ENCODE data around the gene FAM170B.
A peak's percentile ranks its signal among the peaks of the same experiment; 100 is the strongest.

The FAM170B gene

GRCh38 chr10:49128854-49129253, 5.0 kb downstream of the FAM170B start:
- H3K4me3 ChIP-seq (ENCODE audit: low read depth, low read length) = no peak overlapping the region

- H3K4me3 ChIP-seq (ENCODE audit: low read depth, low read length) = no peak overlapping the region
Measured at GRCh38 chr10:49123981-49124950, 9.6 kb downstream of the FAM170B start.

GRCh38 chr10:49120911-49121310, 12.9 kb downstream of the FAM170B start:
- no peak overlapping the region for H3K4me3 ChIP-seq (ENCODE audit: low read depth, low read length)

- H3K4me3 ChIP-seq (ENCODE audit: low read depth, low read length) = no peak overlapping the region
Measured at GRCh38 chr10:49119746-49120145, 14.1 kb downstream of the FAM170B start.

- H3K4me3 ChIP-seq (ENCODE audit: low read depth, low read length) = no peak overlapping the region
Measured at GRCh38 chr10:49118430-49119074, 15.3 kb downstream of the FAM170B start.

GRCh38 chr10:49117376-49118070, 16.3 kb downstream of the FAM170B start:
- no peak overlapping the region for H3K4me3 ChIP-seq (ENCODE audit: low read depth, low read length)

- H3K4me3 ChIP-seq (ENCODE audit: low read depth, low read length) = no peak overlapping the region
Measured at GRCh38 chr10:49116509-49117375, 17.1 kb downstream of the FAM170B start.

GRCh38 chr10:49115796-49116508, 17.9 kb downstream of the FAM170B start:
- H3K4me3 ChIP-seq (ENCODE audit: low read depth, low read length) = peak overlapping the region; percentile 39

GRCh38 chr10:49115015-49115795, 18.6 kb downstream of the FAM170B start, which contains the start of gene VSTM4:
Gene VSTM4 (minus strand): TSS chr10:49115522. CDS start chr10:49115485, 37 bp downstream.
- peak within 1 kb of the TSS; percentile 39 for H3K4me3 ChIP-seq (ENCODE audit: low read depth, low read length)

GRCh38 chr10:49114718-49115014, 19.2 kb downstream of the FAM170B start:
- peak overlapping the region; percentile 39 for H3K4me3 ChIP-seq (ENCODE audit: low read depth, low read length)

- H3K4me3 ChIP-seq (ENCODE audit: low read depth, low read length) = no peak overlapping the region
Measured at GRCh38 chr10:49113741-49114141, 20.1 kb downstream of the FAM170B start.

GRCh38 chr10:49112851-49113250, 21.0 kb downstream of the FAM170B start:
- no peak overlapping the region for H3K4me3 ChIP-seq (ENCODE audit: low read depth, low read length)

- H3K4me3 ChIP-seq (ENCODE audit: low read depth, low read length) = no peak overlapping the region
Measured at GRCh38 chr10:49112098-49112497, 21.7 kb downstream of the FAM170B start.

- no peak overlapping the region for H3K4me3 ChIP-seq (ENCODE audit: low read depth, low read length)
Measured at GRCh38 chr10:49111320-49111698, 22.5 kb downstream of the FAM170B start.

GRCh38 chr10:49110684-49111319, 23.0 kb downstream of the FAM170B start:
- no peak overlapping the region for H3K4me3 ChIP-seq (ENCODE audit: low read depth, low read length)

- no peak overlapping the region for H3K4me3 ChIP-seq (ENCODE audit: low read depth, low read length)
Measured at GRCh38 chr10:49109669-49110340, 24.0 kb downstream of the FAM170B start.

- no peak overlapping the region for H3K4me3 ChIP-seq (ENCODE audit: low read depth, low read length)
Measured at GRCh38 chr10:49108656-49109055, 25.2 kb downstream of the FAM170B start.

GRCh38 chr10:49107887-49108267, 25.9 kb downstream of the FAM170B start:
- no peak overlapping the region for H3K4me3 ChIP-seq (ENCODE audit: low read depth, low read length)

Measured in iPS-11a (cell line).